Stomach smooth muscle (tissue), 2 donors: ENCODE results near the gene EEF1A2.

Experiments used
- H3K27ac ChIP-seq: one replicate; pipeline ENCODE4 v1.7.0; 2013; ENCODE audit warnings: mild to moderate bottlenecking, low read length, inconsistent platforms
- H3K27me3 ChIP-seq, 2 donors: one replicate each; pipeline ENCODE4 v1.7.0; 2013; ENCODE audit warnings: low read length in 2 of 2; ENCODE audit not compliant: insufficient read depth in 2 of 2, control insufficient read depth in 1 of 2
- H3K36me3 ChIP-seq, 2 donors: one replicate each; pipeline ENCODE4 v1.7.0; 2013; ENCODE audit warnings: low read length in 2 of 2; ENCODE audit not compliant: control insufficient read depth in 2 of 2, insufficient read depth in 2 of 2
- H3K4me1 ChIP-seq: one replicate; pipeline ENCODE4 v1.7.0; 2013; ENCODE audit warnings: low read length; ENCODE audit not compliant: control insufficient read depth, insufficient read depth
- H3K4me3 ChIP-seq, 2 donors: one replicate each; pipeline ENCODE4 v1.7.0; 2013; ENCODE audit warnings: low read length in 2 of 2
- H3K9ac ChIP-seq, 2 donors: one replicate each; pipeline ENCODE4 v1.7.0; 2013; ENCODE audit warnings: low read length in 2 of 2, mild to moderate bottlenecking in 1 of 2
- H3K9me3 ChIP-seq, 2 donors: one replicate each; pipeline ENCODE4 v1.7.0; 2013; ENCODE audit warnings: low read length in 2 of 2; ENCODE audit not compliant: control insufficient read depth in 2 of 2
- donor health status: healthy.
- donor health status: Pancreatic carcinoma.

EEF1A2 gene

GRCh38 chr20:63504642-63505041 lies 5.8 kb upstream of the EEF1A2 start:
- Histone ChIP-seq H3K4me3 (no peak overlapping the region), H3K9ac (no peak overlapping the region), H3K27ac (no peak overlapping the region), H3K36me3 (no peaks in the 10 kb centered on the region), H3K9me3 (peaks cover 8 to 20% of the 10 kb centered on the region in 2 donors), H3K4me1 (peaks cover under 1% of the 10 kb centered on the region), H3K27me3 (peaks cover 9 to 40% of the 10 kb centered on the region in 2 donors)

- H3K9me3 ChIP-seq: peaks cover 8 to 20% of the 10 kb centered on the region in 2 donors
- peaks cover 14 to 41% of the 10 kb centered on the region in 2 donors for H3K27me3 ChIP-seq
- H3K4me3 ChIP-seq: no peak overlapping the region
- no peak overlapping the region for H3K27ac ChIP-seq
- H3K4me1 ChIP-seq: peaks cover 5% of the 10 kb centered on the region
- no peaks in the 10 kb centered on the region for H3K36me3 ChIP-seq
- no peak overlapping the region for H3K9ac ChIP-seq
These were observed 4.6 kb upstream of the EEF1A2 start for GRCh38 chr20:63503524-63503923.

- peaks cover 20 to 37% of the 10 kb centered on the region in 2 donors for H3K27me3 ChIP-seq
These were observed 3.8 kb upstream of the EEF1A2 start for GRCh38 chr20:63502671-63503172.

GRCh38 chr20:63501818-63502670 lies 3.2 kb upstream of the EEF1A2 start:
- peaks cover 20 to 38% of the 10 kb centered on the region in 2 donors for H3K27me3 ChIP-seq
- H3K27ac ChIP-seq: no peak overlapping the region
- no peaks in the 10 kb centered on the region for H3K36me3 ChIP-seq
- H3K9ac ChIP-seq: no peak overlapping the region
- H3K4me3 ChIP-seq: no peak overlapping the region
- H3K9me3 ChIP-seq: peaks cover 8 to 16% of the 10 kb centered on the region in 2 donors
- peaks cover 12% of the 10 kb centered on the region for H3K4me1 ChIP-seq

More at GRCh38 chr20:63502671-63503172, 3.8 kb upstream of the EEF1A2 start:
- no peak overlapping the region for H3K9ac ChIP-seq
- no peak overlapping the region for H3K27ac ChIP-seq
- no peak overlapping the region for H3K4me3 ChIP-seq
- H3K9me3 ChIP-seq: peaks cover 8 to 16% of the 10 kb centered on the region in 2 donors
- H3K4me1 ChIP-seq: peaks cover 9% of the 10 kb centered on the region
- no peaks in the 10 kb centered on the region for H3K36me3 ChIP-seq

- Histone ChIP-seq H3K4me1 (peaks cover 16% of the 10 kb centered on the region), H3K4me3 (no peak overlapping the region), H3K27ac (no peak overlapping the region), H3K36me3 (no peaks in the 10 kb centered on the region), H3K9me3 (peaks cover 8 to 16% of the 10 kb centered on the region in 2 donors), H3K27me3 (peaks cover 20 to 38% of the 10 kb centered on the region in 2 donors), H3K9ac (no peak overlapping the region)
These were observed 2.3 kb upstream of the EEF1A2 start for GRCh38 chr20:63500902-63501817.

GRCh38 chr20:63500151-63500901 lies 1.4 kb upstream of the EEF1A2 start:
- no peak overlapping the region for H3K9ac ChIP-seq
- H3K9me3 ChIP-seq: peaks cover 8 to 10% of the 10 kb centered on the region in 2 donors
- peaks cover 23 to 35% of the 10 kb centered on the region in 2 donors for H3K27me3 ChIP-seq
- H3K4me3 ChIP-seq: no peak overlapping the region
- H3K27ac ChIP-seq: no peak overlapping the region
- peaks cover 17% of the 10 kb centered on the region for H3K4me1 ChIP-seq
- H3K36me3 ChIP-seq: no peaks in the 10 kb centered on the region

- peaks cover 23 to 30% of the 10 kb centered on the region in 2 donors for H3K27me3 ChIP-seq
- peaks cover 0 to 2% of the 10 kb centered on the region in 2 donors for H3K9me3 ChIP-seq
- no peak overlapping the region for H3K9ac ChIP-seq
- H3K4me1 ChIP-seq: peaks cover 17% of the 10 kb centered on the region
- peak overlapping the region in 1 of 2 donors; percentile 55 for H3K4me3 ChIP-seq
- H3K27ac ChIP-seq: no peak overlapping the region
- H3K36me3 ChIP-seq: no peaks in the 10 kb centered on the region
These were observed 571 bp upstream of the EEF1A2 start for GRCh38 chr20:63499338-63499969.

- H3K9ac ChIP-seq: no peak overlapping the region
- H3K27me3 ChIP-seq: peaks cover 23 to 26% of the 10 kb centered on the region in 2 donors
- peaks cover 17% of the 10 kb centered on the region for H3K4me1 ChIP-seq
- no peak overlapping the region for H3K27ac ChIP-seq
- no peaks in the 10 kb centered on the region for H3K36me3 ChIP-seq
- no peak overlapping the region for H3K4me3 ChIP-seq
- H3K9me3 ChIP-seq: no peaks in the 10 kb centered on the region
These were observed 642 bp downstream of the EEF1A2 start for GRCh38 chr20:63497946-63498935.
